ENCODE data around the gene TFPT.

Gene TFPT

DNA sequence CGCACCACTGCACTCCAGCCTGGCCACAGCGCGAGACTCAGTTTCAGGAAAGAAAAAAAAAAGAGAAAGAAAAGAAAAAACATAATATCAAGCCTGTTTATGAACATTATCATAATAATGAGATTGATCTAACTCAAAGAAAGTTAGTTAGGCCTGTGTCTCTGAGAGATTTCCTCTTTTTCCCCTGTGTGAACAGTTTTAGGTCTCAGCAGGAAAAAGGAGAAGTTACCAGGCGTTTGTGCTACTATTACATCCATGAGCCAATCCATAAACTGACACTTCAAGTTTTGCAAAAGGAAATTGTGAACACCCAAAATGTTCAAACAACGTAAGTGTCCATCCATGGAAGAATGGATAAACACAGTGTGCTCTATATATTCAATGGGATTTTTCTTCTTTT lies 38.1 kb downstream of the TFPT start:
- DNase-seq (ENCODE audit: low read depth), result no peak

DNA sequence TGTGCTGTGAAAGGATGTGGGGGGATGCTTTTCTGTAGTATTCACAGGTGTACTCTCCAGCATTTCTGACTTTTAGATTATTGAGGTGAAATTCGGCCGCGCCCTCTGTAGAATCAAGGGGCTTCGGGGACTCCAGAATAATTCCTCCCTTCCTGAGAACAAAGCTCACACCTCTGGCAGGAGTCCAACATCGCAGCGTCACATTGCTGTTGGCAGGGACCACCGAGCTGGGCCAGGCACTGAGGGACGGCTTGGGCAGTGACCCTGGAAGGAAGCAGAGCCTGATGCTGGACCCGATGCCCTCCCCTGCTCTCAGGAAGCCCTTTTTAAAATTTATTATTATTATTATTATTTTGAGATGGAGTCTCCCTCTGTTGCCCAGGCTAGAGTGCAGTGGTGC lies 40.6 kb downstream of the TFPT start:
- DNase-seq (ENCODE audit: low read depth), result no peak

DNA sequence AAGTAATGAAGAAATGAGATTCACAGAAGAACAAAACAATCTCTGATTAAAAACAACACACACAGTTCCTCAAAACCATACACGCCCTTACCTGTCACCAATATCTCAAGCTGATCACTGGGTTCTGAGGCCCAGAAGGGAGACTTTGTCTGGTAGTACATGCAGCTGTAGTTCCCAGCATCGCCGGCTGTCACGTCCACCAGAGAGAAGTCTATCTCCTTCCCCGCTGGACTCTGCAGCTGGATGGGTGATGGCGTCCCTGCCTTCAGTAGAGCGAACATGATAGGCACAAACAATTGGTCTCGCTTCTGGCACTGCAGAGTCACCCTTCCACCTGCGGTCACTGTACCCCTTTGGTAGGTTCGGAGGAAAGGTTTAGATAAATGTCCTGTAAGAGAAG lies 41.6 kb downstream of the TFPT start:
- DNase-seq (ENCODE audit: low read depth), result no peak

DNA sequence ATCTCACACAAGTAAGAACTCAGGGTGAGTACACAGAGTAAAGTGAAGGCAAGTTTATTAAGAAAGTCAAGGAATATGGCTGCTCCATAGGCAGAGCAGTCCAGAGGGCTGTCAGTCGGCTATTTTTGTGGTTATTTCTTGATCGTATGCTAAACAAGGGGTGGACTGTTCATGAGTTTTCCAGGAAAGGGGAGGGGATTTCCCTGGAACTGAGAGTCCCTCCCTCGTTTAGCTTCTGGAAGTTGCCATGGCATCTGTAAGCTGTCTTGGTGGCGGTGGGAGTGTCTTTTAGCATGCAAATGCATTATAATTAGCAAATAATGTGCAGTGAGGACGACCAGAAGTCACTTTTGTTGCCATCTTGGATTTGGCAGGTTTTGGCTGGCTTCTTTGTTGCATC lies 46.0 kb downstream of the TFPT start:
- no peak for DNase-seq (ENCODE audit: low read depth)

- DNase-seq (ENCODE audit: low read depth), result no peak
These were observed 51.9 kb downstream of the TFPT start, which contains the start of gene VSTM1 for GRCh38 chr19:54063350-54064116. Gene VSTM1, minus strand, starts transcription at chr19:54063897. Its CDS starts 120 bp downstream, at chr19:54063777.

DNA sequence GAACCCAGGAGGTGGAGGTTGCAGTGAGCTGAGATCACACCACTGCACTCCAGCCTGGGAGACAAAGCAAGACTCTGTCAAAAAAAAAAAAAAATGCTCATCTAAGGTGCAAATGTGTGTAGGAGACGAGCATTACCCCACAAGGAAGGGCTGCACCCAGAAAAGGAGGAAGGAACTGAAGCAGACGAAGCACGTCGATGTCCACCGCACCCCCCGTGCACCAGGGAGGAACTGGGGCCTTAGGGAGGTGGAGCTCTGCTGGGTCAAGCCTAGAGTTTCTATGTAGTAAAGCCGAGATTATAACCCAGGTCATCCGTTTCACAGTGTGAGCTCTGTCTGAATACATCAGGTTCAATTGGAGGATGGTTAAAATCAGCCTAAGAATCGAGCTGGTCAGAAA lies 52.8 kb downstream of the TFPT start:
- DNase-seq (ENCODE audit: low read depth), result no peak
